ENCODE measurements around the gene APOC3.

DNA sequence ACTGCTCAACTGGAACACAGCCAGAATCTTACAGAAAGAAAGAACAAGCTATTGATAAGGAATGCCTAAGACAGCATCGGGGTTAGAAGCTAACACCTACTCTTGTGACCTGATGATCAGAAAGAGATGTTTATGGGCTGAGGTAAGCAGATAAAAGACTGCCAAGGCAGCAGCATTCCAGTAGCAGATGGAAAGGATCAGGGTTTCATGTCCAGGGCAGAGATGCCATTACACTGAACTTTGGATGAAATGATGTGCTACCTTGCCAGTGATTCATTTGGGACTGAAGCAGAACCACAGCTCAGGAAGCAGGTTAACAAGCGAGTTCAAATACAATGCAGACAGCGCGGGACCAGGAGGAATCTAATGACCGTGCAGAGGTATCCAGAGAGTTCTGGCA lies 34.8 kb downstream of the APOC3 start:
- TF ChIP-seq, protein P1, sequence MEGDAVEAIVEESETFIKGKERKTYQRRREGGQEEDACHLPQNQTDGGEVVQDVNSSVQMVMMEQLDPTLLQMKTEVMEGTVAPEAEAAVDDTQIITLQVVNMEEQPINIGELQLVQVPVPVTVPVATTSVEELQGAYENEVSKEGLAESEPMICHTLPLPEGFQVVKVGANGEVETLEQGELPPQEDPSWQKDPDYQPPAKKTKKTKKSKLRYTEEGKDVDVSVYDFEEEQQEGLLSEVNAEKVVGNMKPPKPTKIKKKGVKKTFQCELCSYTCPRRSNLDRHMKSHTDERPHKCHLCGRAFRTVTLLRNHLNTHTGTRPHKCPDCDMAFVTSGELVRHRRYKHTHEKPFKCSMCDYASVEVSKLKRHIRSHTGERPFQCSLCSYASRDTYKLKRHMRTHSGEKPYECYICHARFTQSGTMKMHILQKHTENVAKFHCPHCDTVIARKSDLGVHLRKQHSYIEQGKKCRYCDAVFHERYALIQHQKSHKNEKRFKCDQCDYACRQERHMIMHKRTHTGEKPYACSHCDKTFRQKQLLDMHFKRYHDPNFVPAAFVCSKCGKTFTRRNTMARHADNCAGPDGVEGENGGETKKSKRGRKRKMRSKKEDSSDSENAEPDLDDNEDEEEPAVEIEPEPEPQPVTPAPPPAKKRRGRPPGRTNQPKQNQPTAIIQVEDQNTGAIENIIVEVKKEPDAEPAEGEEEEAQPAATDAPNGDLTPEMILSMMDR (IDR thresholded peaks at IDR 0.05), result no peak
- no peak for TF ChIP-seq POLR2A (IDR thresholded peaks at IDR 0.05)
- no peak for TF ChIP-seq EP300 (IDR thresholded peaks at IDR 0.05)
